Keratinocyte (primary cell): ENCODE measurements around the gene APOB.

Source experiments
- CTCF ChIP-seq, 3 experiments: IDR thresholded peaks in 1 of 3; conservative IDR thresholded peaks in 1 of 3; optimal IDR thresholded peaks in 1 of 3; 2 replicates in 2 of 3; 3 replicates in 1 of 3; pipeline versions ENCODE3 to v1.5.1; 2011; ENCODE audit warnings: low read length in 3 of 3, mild to moderate bottlenecking in 3 of 3, moderate library complexity in 2 of 3, control low read depth in 1 of 3, inconsistent platforms in 1 of 3; ENCODE audit not compliant: insufficient read depth in 2 of 3; ENCODE audit errors: extremely low read depth in 1 of 3
- EZH2 ChIP-seq: IDR thresholded peaks from one replicate; pipeline ENCODE4 v1.6.1; 2012; ENCODE audit warnings: inconsistent platforms, mild to moderate bottlenecking, low read length, moderate library complexity

- TF ChIP-seq CTCF (optimal IDR thresholded peaks at IDR 0.05 in 1 of 3, IDR thresholded peaks at IDR 0.05 in 1 of 3, conservative IDR thresholded peaks at IDR 0.05 in 1 of 3; ENCODE audit: extremely low read depth in 1 of 3, insufficient read depth in 2 of 3, low read length in 3 of 3) (no peak), EZH2 (no peak)
These were observed 8.2 kb upstream of the APOB start for GRCh38 chr2:21052044-21052443.
